ENCODE measurements around the gene SLC16A3. TPM values are rescaled to one million over a fixed set of nuclear protein-coding genes. Genes with fewer than 3 reads are reported as not detected.

The SLC16A3 gene
- total RNA-seq, 1 donor, result 222 TPM

DNA sequence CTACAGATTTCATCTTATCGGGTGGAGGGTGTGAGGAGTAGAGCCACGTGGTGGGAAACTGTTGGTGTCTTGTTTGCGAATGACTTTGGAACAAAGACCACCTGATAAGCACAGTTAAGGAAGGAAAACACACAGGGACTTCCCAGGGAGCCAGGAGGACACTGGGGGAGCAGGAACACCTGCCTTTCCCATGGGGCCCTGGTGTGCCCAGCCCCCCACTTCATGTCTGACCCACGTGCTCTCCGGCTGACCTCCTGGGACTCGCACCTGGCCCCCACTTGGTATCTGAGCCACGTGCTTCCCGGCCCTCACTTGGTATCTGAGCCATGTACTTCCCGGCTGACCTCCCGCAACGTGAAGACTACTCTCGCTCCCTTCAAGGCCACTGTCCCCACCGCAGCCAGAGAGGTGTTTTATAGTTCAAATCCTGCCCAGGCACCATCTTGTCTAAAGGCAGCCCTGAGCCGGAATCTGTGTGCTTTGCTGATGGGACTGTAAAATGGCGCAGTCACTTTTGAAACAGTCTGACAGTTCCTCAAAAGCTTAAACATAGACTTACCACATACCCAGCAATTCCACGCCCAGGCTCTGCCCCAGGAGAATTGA lies 50.0 kb downstream of the SLC16A3 start:
- Histone ChIP-seq H3K27me3 (ENCODE audit: insufficient read depth, low read length) (no peaks in the 10 kb centered on the region), H4K20me1 (ENCODE audit: insufficient read depth, low read length) (no peaks in the 10 kb centered on the region), H3K4me2 (ENCODE audit: insufficient read depth, low read length) (no peak overlapping the region), H3K36me3 (ENCODE audit: insufficient read depth, low read length) (no peaks in the 10 kb centered on the region), H2AFZ (ENCODE audit: low read length) (no peak overlapping the region), H3K79me2 (ENCODE audit: insufficient read depth, low read length) (no peaks in the 10 kb centered on the region), H3K9me3 (ENCODE audit: low read depth, low read length) (no peaks in the 10 kb centered on the region), H3K4me1 (ENCODE audit: insufficient read depth, low read length) (peaks cover 24% of the 10 kb centered on the region), H3K4me3 (ENCODE audit: insufficient read depth, low read length) (no peak overlapping the region), H3K27ac (ENCODE audit: low read depth, low read length) (no peak overlapping the region)
- peak; percentile 66 for DNase-seq (ENCODE audit: insufficient read length, low spot score, missing footprints)
- TF ChIP-seq CTCF (IDR thresholded peaks at IDR 0.05; ENCODE audit: extremely low read depth, low read depth, low read length), result no peak

- no peak for TF ChIP-seq CTCF (IDR thresholded peaks at IDR 0.05; ENCODE audit: extremely low read depth, low read depth, low read length)
- Histone ChIP-seq H3K27ac (ENCODE audit: low read depth, low read length) (no peak overlapping the region), H3K79me2 (ENCODE audit: insufficient read depth, low read length) (no peaks in the 10 kb centered on the region), H3K36me3 (ENCODE audit: insufficient read depth, low read length) (no peaks in the 10 kb centered on the region), H3K4me2 (ENCODE audit: insufficient read depth, low read length) (no peak overlapping the region), H3K4me3 (ENCODE audit: insufficient read depth, low read length) (no peak overlapping the region), H3K9me3 (ENCODE audit: low read depth, low read length) (no peaks in the 10 kb centered on the region), H4K20me1 (ENCODE audit: insufficient read depth, low read length) (no peaks in the 10 kb centered on the region), H3K27me3 (ENCODE audit: insufficient read depth, low read length) (no peaks in the 10 kb centered on the region), H2AFZ (ENCODE audit: low read length) (no peak overlapping the region), H3K4me1 (ENCODE audit: insufficient read depth, low read length) (peaks cover 22% of the 10 kb centered on the region)
- DNase-seq (ENCODE audit: insufficient read length, low spot score, missing footprints), result no peak
These were observed 51.7 kb downstream of the SLC16A3 start for GRCh38 chr17:82280537-82280936.

DNA sequence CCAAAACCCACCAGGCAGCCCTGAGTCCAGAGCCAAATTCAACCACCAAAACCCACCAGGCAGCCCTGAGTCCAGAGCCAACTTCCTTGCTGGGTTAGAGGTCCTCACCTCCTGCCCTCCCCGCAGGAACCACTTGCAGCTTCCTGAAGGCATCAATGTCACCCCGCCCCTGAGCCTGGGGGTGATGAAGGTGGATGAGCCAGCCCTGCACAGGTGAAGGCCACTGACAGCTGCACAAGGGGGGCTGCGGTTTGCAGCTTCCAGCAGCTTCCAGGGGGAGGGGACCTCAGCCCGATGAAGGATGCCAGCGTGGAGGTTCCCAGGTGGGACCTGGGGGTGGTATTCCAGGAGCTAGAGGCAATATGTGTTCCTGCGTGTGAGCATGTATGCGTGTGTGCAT lies 52.2 kb downstream of the SLC16A3 start:
- peak; percentile 34 for DNase-seq (ENCODE audit: insufficient read length, low spot score, missing footprints)
- no peaks in the 10 kb centered on the region for H3K36me3 ChIP-seq (ENCODE audit: insufficient read depth, low read length)
- no peak for TF ChIP-seq CTCF (IDR thresholded peaks at IDR 0.05; ENCODE audit: extremely low read depth, low read depth, low read length)

DNA sequence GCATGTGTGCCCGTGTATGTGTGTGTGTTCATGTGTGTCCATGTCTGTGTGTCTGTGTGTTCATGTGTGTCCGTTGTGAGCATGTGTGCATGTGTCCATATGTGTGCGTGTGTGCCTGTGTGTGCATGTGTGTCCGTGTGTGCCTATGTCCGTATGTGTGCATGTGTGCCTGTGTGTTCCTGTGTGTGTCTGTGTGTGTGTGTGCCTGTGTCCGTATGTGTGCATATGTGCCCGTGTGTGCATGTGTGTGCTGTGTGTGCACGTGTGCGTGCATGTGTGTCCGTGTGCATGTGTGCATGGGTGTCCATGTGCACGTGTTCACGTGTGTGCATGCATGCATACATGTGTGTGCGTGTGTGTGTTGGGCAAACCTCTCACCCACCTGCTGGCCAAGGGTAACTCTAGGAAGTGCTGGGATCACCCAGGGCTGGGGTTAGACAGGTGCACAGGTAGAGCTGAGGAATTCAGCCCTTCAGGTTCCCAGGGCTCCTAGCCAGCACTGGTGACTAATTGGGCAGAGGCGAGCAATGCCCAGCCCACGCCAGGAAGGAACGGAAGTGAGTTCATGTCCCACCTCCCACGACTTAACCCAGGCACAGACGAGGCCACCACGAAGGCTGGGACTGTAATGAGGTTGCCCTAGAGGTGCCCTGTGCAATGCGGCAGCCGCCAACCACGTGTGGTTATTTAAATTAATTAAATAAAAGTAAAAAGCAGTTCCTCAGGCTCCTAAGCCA lies 52.8 kb downstream of the SLC16A3 start:
- Histone ChIP-seq H3K79me2 (ENCODE audit: insufficient read depth, low read length) (no peaks in the 10 kb centered on the region), H3K27me3 (ENCODE audit: insufficient read depth, low read length) (no peaks in the 10 kb centered on the region), H3K36me3 (ENCODE audit: insufficient read depth, low read length) (no peaks in the 10 kb centered on the region), H2AFZ (ENCODE audit: low read length) (no peak overlapping the region), H4K20me1 (ENCODE audit: insufficient read depth, low read length) (no peaks in the 10 kb centered on the region), H3K27ac (ENCODE audit: low read depth, low read length) (peak overlapping the region; percentile 26), H3K4me3 (ENCODE audit: insufficient read depth, low read length) (no peak overlapping the region), H3K4me1 (ENCODE audit: insufficient read depth, low read length) (peaks cover 22% of the 10 kb centered on the region), H3K4me2 (ENCODE audit: insufficient read depth, low read length) (peak overlapping the region; percentile 24), H3K9me3 (ENCODE audit: low read depth, low read length) (no peaks in the 10 kb centered on the region)
- DNase-seq (ENCODE audit: insufficient read length, low spot score, missing footprints), result peak; percentile 80
- TF ChIP-seq CTCF (IDR thresholded peaks at IDR 0.05; ENCODE audit: extremely low read depth, low read depth, low read length), result no peak

More for the DNA sequence above, 52.2 kb downstream of the SLC16A3 start:
- Histone ChIP-seq H3K4me1 (ENCODE audit: insufficient read depth, low read length) (peaks cover 22% of the 10 kb centered on the region), H3K27ac (ENCODE audit: low read depth, low read length) (no peak overlapping the region), H4K20me1 (ENCODE audit: insufficient read depth, low read length) (no peaks in the 10 kb centered on the region), H3K27me3 (ENCODE audit: insufficient read depth, low read length) (no peaks in the 10 kb centered on the region), H3K9me3 (ENCODE audit: low read depth, low read length) (no peaks in the 10 kb centered on the region), H3K4me3 (ENCODE audit: insufficient read depth, low read length) (no peak overlapping the region), H2AFZ (ENCODE audit: low read length) (no peak overlapping the region), H3K4me2 (ENCODE audit: insufficient read depth, low read length) (no peak overlapping the region), H3K79me2 (ENCODE audit: insufficient read depth, low read length) (no peaks in the 10 kb centered on the region)

All from osteoblast (primary cell).